ENCODE data around the gene RENBP. TPM values are rescaled to one million over a fixed set of nuclear protein-coding genes. Genes with fewer than 3 reads are reported as not detected.

Gene RENBP
- total and polyA plus RNA-seq, 7 donors, result 9.8 to 16.8 (median 15.0) TPM

DNA sequence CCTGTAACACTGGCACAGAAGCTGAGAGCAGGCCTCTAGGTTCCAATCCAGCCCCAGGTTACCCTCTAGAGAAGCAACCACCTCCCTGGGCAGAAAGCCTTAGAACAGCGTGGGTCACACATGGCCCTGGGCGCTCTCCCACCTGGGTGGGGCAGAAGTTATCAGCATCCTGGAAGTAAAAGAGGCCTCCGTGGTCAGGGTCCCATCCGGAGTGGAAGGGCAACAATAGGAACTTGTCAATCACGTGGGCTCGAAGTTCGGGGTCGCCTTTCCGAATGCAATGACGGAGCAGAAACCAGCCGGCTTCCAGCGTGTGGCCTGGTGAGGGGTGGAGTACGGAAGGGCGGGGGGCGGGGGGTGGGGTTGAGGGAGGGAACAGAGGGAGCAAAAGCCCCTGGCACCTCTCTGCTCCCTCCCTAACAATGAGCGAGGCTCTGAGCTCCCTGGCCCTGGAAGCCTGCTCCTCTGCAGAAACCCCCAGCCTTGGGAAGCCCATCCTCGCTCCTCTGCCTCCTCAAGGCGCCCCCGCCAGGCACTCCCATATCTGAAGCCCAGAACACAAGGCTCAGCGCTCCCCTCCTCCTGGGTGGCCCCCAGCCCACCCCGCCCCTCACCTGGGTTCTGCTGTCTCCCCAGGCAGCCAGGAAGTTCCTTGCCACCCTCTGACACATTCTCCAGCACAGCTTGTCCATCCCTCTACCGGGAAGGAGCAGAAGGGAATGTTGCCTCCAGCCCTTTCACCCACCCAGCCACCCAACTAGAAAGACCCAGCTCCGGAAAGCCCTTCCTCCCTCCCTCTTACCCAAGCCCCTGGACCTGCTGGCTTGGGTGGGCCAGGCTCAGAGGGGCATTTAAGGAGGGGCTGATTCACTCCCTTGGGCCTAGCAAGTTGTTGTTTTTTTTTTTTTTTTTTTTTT lies 2.8 kb downstream of the RENBP start:
- WGBS, 2 donors, result 40 to 78% methylated on average over 20 to 22 of the region's 23 CpGs
- intact Hi-C loops (cut with DNase I), result no loop called here
- no peaks in the 10 kb centered on the region for H3K9me3 ChIP-seq
- H3K36me3 ChIP-seq, result no peaks in the 10 kb centered on the region
- H3K27ac ChIP-seq, result no peak overlapping the region
- DNase-seq, result no peak
- no peak for TF ChIP-seq POLR2A (IDR thresholded peaks at IDR 0.05)
- TF ChIP-seq, protein P1, sequence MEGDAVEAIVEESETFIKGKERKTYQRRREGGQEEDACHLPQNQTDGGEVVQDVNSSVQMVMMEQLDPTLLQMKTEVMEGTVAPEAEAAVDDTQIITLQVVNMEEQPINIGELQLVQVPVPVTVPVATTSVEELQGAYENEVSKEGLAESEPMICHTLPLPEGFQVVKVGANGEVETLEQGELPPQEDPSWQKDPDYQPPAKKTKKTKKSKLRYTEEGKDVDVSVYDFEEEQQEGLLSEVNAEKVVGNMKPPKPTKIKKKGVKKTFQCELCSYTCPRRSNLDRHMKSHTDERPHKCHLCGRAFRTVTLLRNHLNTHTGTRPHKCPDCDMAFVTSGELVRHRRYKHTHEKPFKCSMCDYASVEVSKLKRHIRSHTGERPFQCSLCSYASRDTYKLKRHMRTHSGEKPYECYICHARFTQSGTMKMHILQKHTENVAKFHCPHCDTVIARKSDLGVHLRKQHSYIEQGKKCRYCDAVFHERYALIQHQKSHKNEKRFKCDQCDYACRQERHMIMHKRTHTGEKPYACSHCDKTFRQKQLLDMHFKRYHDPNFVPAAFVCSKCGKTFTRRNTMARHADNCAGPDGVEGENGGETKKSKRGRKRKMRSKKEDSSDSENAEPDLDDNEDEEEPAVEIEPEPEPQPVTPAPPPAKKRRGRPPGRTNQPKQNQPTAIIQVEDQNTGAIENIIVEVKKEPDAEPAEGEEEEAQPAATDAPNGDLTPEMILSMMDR (IDR thresholded peaks at IDR 0.05), result no peak
- TF ChIP-seq POLR2AphosphoS5 (IDR thresholded peaks at IDR 0.05), result no peak
- TF ChIP-seq EP300 (IDR thresholded peaks at IDR 0.05), result no peak
- H3K4me3 ChIP-seq, result no peak overlapping the region
- H3K4me1 ChIP-seq, result peaks cover 0 to 7% (median 0%) of the 10 kb centered on the region in 4 donors
- peaks cover 0 to 3% (median 0%) of the 10 kb centered on the region in 3 donors for H3K27me3 ChIP-seq

DNA sequence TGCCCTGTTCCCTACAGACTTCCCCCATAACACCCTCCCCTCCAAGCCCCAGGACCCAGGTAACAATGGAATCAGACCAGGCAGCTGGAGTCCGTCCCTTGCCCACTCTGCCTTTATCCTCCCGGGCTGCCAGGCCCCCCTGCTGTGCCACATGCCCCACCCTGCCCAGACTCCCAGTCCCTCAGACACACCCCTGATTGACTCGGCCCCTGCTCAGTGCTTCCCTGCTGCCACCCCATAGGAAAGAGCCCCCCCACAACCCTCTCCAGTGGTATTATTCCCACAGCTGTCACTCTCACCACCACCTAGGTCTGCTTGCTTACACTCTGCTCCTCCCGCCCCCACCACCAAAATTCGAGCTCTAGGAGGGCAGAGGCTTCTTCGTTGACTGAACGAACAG lies 4.9 kb downstream of the RENBP start:
- no peaks in the 10 kb centered on the region for H3K27me3 ChIP-seq
- 63 to 76% methylated on average over 7 of the region's 7 CpGs for WGBS, 2 donors
- no peak overlapping the region for H3K27ac ChIP-seq
- TF ChIP-seq POLR2A (IDR thresholded peaks at IDR 0.05), result no peak
- TF ChIP-seq, protein P1 (IDR thresholded peaks at IDR 0.05), result no peak
- no peak for TF ChIP-seq POLR2AphosphoS5 (IDR thresholded peaks at IDR 0.05)
- TF ChIP-seq EP300 (IDR thresholded peaks at IDR 0.05), result no peak
- no peaks in the 10 kb centered on the region for H3K36me3 ChIP-seq
- intact Hi-C loops (cut with DNase I), result no loop called here
- no peak overlapping the region for H3K4me3 ChIP-seq
- DNase-seq, result no peak
- no peaks in the 10 kb centered on the region for H3K9me3 ChIP-seq
- peaks cover 0 to 7% (median 6%) of the 10 kb centered on the region in 4 donors for H3K4me1 ChIP-seq

GRCh38 chrX:153938226-153938786 lies 6.1 kb downstream of the RENBP start:
- H3K4me1 ChIP-seq, result peaks cover 0 to 16% (median 10%) of the 10 kb centered on the region in 4 donors
- 78 to 81% methylated on average over 10 of the region's 10 CpGs for WGBS, 2 donors
- TF ChIP-seq, protein P1 (IDR thresholded peaks at IDR 0.05), result no peak
- TF ChIP-seq EP300 (IDR thresholded peaks at IDR 0.05) (no peak), POLR2A (IDR thresholded peaks at IDR 0.05) (no peak), POLR2AphosphoS5 (IDR thresholded peaks at IDR 0.05) (no peak)
- DNase-seq, result no peak
- no peak overlapping the region for H3K27ac ChIP-seq
- H3K36me3 ChIP-seq, result no peaks in the 10 kb centered on the region
- intact Hi-C loops (cut with DNase I), result no loop called here
- no peaks in the 10 kb centered on the region for H3K27me3 ChIP-seq
- H3K9me3 ChIP-seq, result no peaks in the 10 kb centered on the region
- no peak overlapping the region for H3K4me3 ChIP-seq

DNA sequence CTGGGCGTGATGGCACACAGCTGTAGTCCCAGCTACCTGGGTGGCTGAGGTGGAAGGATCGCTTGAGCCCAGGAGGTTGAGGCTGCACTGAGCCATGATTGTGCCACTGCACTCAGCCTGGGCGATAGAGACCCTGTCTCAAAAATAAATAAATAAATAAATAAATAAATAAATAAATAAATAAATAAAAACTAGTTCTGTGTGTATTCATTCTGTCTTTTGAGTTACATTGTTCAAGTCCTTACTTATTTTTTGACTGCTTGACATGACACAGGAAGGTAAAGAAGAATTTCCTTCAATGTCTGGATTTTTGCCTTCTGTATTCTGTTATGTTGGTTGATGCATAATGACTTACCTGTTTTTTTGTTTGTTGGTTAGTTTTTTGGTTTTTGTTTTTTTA lies 7.4 kb downstream of the RENBP start:
- H3K27me3 ChIP-seq, result no peaks in the 10 kb centered on the region
- no peak for DNase-seq
- H3K36me3 ChIP-seq, result peaks cover 0 to 4% (median 0%) of the 10 kb centered on the region in 4 donors
- H3K9me3 ChIP-seq, result no peaks in the 10 kb centered on the region
- intact Hi-C loops (cut with DNase I), result no loop called here
- H3K4me3 ChIP-seq, result no peak overlapping the region
- TF ChIP-seq POLR2AphosphoS5 (IDR thresholded peaks at IDR 0.05) (no peak), EP300 (IDR thresholded peaks at IDR 0.05) (no peak)
- H3K4me1 ChIP-seq, result peaks cover 0 to 16% (median 10%) of the 10 kb centered on the region in 4 donors
- no peak overlapping the region for H3K27ac ChIP-seq
- 97 to 98% methylated on average over 3 of the region's 3 CpGs for WGBS, 2 donors

DNA sequence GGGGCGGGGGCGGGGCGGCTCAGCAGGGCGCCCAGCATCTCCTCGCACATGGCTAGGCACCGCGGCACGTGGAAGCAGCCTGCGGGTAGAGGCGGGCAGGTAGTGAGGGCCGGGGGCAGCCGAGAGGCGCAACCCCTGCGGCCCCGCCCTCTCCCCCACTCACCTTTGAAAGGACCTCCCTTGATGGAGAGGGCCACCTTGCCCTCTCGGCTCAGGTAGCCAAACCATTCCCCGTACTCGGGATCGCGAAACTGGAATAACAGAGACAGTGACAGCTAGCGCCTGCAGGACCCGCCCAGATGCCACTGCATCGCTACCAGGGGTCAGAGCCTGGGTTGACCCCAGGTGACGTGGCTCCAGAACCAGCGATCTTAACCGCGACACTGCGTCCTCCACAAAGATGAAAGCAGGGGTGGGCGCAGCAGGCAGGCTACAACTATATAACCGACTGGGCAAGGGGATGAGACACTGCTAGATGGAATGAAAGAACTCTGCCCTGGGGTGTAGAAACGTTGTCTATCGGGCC lies 9.1 kb downstream of the RENBP start:
- no peak for DNase-seq
- Histone ChIP-seq H3K36me3 (peaks cover 0 to 20% (median 5%) of the 10 kb centered on the region in 4 donors), H3K9me3 (no peaks in the 10 kb centered on the region), H3K27me3 (no peaks in the 10 kb centered on the region), H3K4me3 (peak overlapping the region; percentile 38 to 81 (median 68)), H3K4me1 (peaks cover 0 to 16% (median 10%) of the 10 kb centered on the region in 4 donors), H3K27ac (peak overlapping the region; percentile 20 to 80 (median 64))
- 4 to 17% methylated on average over 27 to 32 of the region's 32 CpGs for WGBS, 2 donors
- intact Hi-C loops (cut with DNase I), result no loop called here
- TF ChIP-seq POLR2AphosphoS5 (IDR thresholded peaks at IDR 0.05) (no peak), POLR2A (IDR thresholded peaks at IDR 0.05) (no peak)
